Body of pancreas (tissue), 4 donors: Measurements from ENCODE around the gene ARHGAP27. TPM values are rescaled to one million over a fixed set of nuclear protein-coding genes. Genes with fewer than 3 reads are reported as not detected.
"Not testable (repeated sequence)": the region's sequence is repeated elsewhere in the genome, so short reads cannot be mapped to it uniquely, and the experiment has no call there.

Experiments used
- ATAC-seq: fragments of 150-250 bp; one replicate; pipeline ENCODE4 v1.9.1; 2016
- DNase-seq, 4 donors: peaks; one replicate each; pipeline ENCODE4 v3.0.0-alpha.2; 2019
- H3K27ac ChIP-seq, 4 donors: fragments of 200-600 bp; sonication (generic); 1 replicate in 3 of 4; 2 replicates in 1 of 4; pipeline versions ENCODE4 v1.5.1 to v1.6.1; 2016 to 2019; ENCODE audit warnings: mild to moderate bottlenecking in 1 of 4, mixed read lengths in 1 of 4, moderate library complexity in 1 of 4
- H3K27me3 ChIP-seq, 2 donors: fragments of 200-600 bp; sonication (generic); one replicate each; pipeline ENCODE4 v1.6.0; 2016; ENCODE audit warnings: mild to moderate bottlenecking in 1 of 2
- H3K36me3 ChIP-seq, 2 donors: fragments of 200-600 bp; sonication (generic); replicated peaks in 1 of 2; 2 replicates each; pipeline ENCODE4 v1.5.1; 2016; ENCODE audit warnings: low read depth in 2 of 2; ENCODE audit not compliant: insufficient read depth in 1 of 2
- H3K4me1 ChIP-seq: fragments of 200-600 bp; sonication (generic); one replicate; pipeline ENCODE4 v1.6.0; 2016
- H3K4me3 ChIP-seq, 2 donors: fragments of 200-600 bp; sonication (generic); 1 replicate in 1 of 2; 2 replicates in 1 of 2; pipeline ENCODE4 v1.5.1; 2016 to 2019
- H3K9me3 ChIP-seq, 3 donors: fragments of 200-600 bp; sonication (generic); 1 replicate in 2 of 3; 2 replicates in 1 of 3; pipeline ENCODE4 v1.5.1; 2016
- POLR2A ChIP-seq, 3 donors: fragments of 450-650 bp; IDR thresholded peaks; one replicate each; pipeline ENCODE4 v1.6.1; 2016; ENCODE audit warnings: antibody characterized with exemption in 3 of 3, mild to moderate bottlenecking in 2 of 3
- WGBS, 2 donors: methylation state at CpG; one replicate each; pipeline ENCODE4 v1.1.5; 2017; 5-methylcytosine and 5-hydroxymethylcytosine counted together
- intact Hi-C: fragments of 100-400 bp; cut with DNase I; formaldehyde crosslinking; loops from one replicate; pipeline ENCODE4 v1.15.1; 2023
- total RNA-seq, 2 donors: library from RNA; depleted of rRNA; stranded (reverse); fragments of >200 nt; gene quantifications; one replicate each; pipeline ENCODE4 v1.1.0, GENCODE V29; 2016
- TF ChIP-seq, protein P1 (sequence below), 7 experiments: fragments of 450-650 bp in 4 of 7; fragments of 200-600 bp in 3 of 7; sonication (generic) in 3 of 7; IDR thresholded peaks; one replicate each; pipeline ENCODE4 v1.5.1; 2016 to 2019; ENCODE audit warnings: antibody characterized with exemption in 7 of 7

Gene ARHGAP27, protein sequence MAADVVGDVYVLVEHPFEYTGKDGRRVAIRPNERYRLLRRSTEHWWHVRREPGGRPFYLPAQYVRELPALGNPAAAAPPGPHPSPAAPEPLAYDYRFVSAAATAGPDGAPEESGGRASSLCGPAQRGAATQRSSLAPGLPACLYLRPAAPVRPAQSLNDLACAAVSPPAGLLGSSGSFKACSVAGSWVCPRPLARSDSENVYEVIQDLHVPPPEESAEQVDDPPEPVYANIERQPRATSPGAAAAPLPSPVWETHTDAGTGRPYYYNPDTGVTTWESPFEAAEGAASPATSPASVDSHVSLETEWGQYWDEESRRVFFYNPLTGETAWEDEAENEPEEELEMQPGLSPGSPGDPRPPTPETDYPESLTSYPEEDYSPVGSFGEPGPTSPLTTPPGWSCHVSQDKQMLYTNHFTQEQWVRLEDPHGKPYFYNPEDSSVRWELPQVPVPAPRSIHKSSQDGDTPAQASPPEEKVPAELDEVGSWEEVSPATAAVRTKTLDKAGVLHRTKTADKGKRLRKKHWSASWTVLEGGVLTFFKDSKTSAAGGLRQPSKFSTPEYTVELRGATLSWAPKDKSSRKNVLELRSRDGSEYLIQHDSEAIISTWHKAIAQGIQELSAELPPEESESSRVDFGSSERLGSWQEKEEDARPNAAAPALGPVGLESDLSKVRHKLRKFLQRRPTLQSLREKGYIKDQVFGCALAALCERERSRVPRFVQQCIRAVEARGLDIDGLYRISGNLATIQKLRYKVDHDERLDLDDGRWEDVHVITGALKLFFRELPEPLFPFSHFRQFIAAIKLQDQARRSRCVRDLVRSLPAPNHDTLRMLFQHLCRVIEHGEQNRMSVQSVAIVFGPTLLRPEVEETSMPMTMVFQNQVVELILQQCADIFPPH
- 10 to 100 TPM; 12.7 to 35.3 TPM for total RNA-seq

DNA sequence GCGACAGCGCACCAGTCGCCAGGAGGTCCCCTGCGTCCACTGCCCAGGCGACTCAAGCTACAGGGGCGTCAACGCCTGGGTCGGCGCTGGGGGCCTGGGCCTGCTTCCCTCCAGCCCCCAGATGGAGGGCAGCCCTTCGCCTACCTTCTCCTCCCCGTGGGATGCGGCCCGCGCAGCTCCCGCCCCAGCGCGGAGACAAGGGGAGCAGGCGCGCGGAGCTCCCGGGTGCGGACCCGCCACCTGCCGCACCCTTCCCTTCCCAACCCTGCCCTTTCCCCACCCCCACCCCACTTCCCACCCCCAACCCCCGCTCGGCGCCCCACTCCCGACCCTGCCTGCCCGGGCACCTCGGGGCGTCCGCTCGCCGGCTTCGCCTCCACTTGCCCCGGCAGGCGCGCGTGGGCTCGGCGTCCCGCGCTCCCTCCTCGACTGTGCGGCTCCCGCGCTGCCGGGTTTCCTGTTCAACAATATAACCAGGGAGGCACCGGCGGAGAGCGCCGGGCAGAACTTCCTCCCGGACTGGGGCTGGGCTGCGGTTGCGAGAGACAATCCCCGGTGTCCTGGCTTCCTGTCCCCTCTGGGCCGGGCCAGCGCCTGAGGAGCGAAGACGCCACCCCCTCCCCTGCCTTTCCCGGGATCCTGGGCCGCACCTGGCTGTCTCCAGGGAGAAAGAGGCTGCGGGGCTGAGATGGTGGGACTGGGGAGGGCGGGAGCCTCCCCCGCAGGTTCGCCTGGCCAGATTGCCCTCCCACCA, at the start of gene ARHGAP27:
Gene ARHGAP27 (minus strand): TSS at position 466 of the 754 bp plus-strand sequence. CDS start 2,591 bp downstream, outside the sequence.
- peak within 1 kb of the TSS in 1 of 2 donors; percentile 29 for H3K4me3 ChIP-seq
- H3K27me3 ChIP-seq, result peaks cover 0 to 13% of the 10 kb centered on the region in 2 donors
- TF ChIP-seq POLR2A (IDR thresholded peaks at IDR 0.05), result no peak
- TF ChIP-seq, protein P1, sequence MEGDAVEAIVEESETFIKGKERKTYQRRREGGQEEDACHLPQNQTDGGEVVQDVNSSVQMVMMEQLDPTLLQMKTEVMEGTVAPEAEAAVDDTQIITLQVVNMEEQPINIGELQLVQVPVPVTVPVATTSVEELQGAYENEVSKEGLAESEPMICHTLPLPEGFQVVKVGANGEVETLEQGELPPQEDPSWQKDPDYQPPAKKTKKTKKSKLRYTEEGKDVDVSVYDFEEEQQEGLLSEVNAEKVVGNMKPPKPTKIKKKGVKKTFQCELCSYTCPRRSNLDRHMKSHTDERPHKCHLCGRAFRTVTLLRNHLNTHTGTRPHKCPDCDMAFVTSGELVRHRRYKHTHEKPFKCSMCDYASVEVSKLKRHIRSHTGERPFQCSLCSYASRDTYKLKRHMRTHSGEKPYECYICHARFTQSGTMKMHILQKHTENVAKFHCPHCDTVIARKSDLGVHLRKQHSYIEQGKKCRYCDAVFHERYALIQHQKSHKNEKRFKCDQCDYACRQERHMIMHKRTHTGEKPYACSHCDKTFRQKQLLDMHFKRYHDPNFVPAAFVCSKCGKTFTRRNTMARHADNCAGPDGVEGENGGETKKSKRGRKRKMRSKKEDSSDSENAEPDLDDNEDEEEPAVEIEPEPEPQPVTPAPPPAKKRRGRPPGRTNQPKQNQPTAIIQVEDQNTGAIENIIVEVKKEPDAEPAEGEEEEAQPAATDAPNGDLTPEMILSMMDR (IDR thresholded peaks at IDR 0.05), result no peak
- WGBS, 2 donors, result 0 to 4% methylated on average over 4 to 42 of the region's 66 CpGs
- no peak for ATAC-seq
- no peaks in the 10 kb centered on the region for H3K9me3 ChIP-seq
- H3K36me3 ChIP-seq, result peaks cover 0 to 3% of the 10 kb centered on the region in 2 donors
- intact Hi-C loops, result no loop called here
- DNase-seq, result peak in 3 of 4 donors; percentile 35 to 48 (median 42)
- peak within 1 kb of the TSS in 3 of 4 donors; percentile 34 to 63 (median 44) for H3K27ac ChIP-seq
- H3K4me1 ChIP-seq, result peaks cover 51% of the 10 kb centered on the region

DNA sequence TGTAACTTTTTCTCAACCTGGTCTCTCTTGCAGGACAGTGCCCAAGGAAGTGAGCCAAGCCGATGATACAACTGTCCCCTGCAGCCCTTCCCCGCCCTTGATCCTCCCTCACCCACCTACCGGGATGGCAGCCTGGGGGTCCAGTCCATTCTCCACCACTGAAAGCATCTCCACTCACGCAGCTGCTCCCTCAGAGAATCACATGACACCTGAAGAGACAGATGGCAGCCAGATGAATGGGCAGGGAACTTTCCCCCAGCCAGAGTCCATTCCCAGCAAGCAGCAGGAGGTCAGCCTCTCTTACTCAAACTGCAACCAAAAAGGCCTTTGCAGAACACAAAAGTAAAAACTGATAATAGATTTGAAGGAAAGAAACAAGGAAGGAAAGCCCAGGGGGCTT, 49.6 kb upstream of the ARHGAP27 start:
- H3K36me3 ChIP-seq, H3K27ac ChIP-seq, ATAC-seq, H3K4me1 ChIP-seq, H3K4me3 ChIP-seq, H3K9me3 ChIP-seq, intact Hi-C loops, H3K27me3 ChIP-seq, DNase-seq: not testable (repeated sequence)
- 57 to 86% methylated on average over 1 of the region's 4 CpGs for WGBS, 2 donors

DNA sequence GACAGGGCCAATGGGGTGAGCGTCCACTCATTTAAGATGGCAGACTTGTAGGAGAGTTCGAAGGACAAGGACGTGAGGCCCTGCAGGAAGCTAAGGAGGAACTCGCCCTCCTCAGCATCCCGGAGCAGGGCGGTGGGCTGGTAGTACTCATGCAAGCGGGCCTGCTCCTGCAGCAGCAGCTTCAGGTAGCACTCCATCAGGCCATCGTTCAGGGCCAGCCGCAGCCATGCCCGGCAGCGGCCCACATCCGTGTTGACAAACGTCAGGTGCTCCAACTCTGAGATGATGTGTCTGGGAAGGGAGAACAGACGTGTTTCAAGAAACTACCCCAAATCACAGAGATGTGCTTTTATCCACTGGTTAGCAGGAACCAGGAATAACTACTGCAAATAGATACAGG, 42.8 kb upstream of the ARHGAP27 start:
- WGBS, 2 donors, result 92 to 100% methylated on average over 4 to 11 of the region's 14 CpGs
- H3K36me3 ChIP-seq, H3K9me3 ChIP-seq, H3K27me3 ChIP-seq, ATAC-seq, H3K27ac ChIP-seq, H3K4me1 ChIP-seq, DNase-seq, intact Hi-C loops, H3K4me3 ChIP-seq: not testable (repeated sequence)

DNA sequence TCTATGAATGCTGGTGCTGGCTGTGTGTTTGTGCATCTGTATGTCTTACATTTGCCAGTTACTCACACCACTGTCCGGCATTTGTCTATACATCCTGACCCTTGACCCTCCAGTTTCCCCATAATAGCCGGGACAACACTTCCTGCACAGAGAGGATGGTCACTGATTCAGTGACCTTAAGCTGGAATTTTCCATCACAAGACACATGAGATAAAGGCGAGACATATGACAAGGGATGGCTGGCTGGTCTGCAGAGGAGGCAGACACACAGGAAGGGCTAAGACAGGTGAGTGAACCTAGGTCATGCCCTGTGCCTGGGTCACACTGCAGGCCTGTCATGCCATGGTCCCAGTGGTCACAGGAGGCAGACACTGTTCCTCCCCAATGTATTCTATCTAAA, 39.6 kb upstream of the ARHGAP27 start:
- DNase-seq, H3K27me3 ChIP-seq, H3K4me1 ChIP-seq, ATAC-seq, H3K4me3 ChIP-seq, intact Hi-C loops, H3K27ac ChIP-seq, H3K36me3 ChIP-seq, H3K9me3 ChIP-seq: not testable (repeated sequence)
- WGBS, 2 donors, result 77 to 86% methylated on average over 3 of the region's 3 CpGs

DNA sequence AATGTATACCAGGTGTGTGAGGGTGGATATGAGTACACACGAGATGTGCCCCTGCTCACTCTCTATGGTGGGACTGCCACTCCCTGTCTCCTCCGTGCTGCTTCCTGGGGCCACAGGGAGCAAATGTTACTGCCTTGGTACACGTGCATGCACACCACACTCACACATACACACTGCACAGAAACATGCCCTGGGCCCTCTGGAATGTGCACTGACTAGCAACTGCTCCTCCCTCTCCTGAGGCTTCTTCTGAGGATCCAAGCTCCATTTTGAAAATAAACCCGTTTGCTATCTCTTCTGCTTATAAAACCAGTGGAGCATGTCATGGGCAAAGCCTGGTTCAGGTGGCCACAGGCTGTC, 36.5 kb upstream of the ARHGAP27 start:
- ATAC-seq, H3K4me3 ChIP-seq, H3K4me1 ChIP-seq, H3K9me3 ChIP-seq, H3K36me3 ChIP-seq, intact Hi-C loops, DNase-seq, H3K27me3 ChIP-seq: not testable (repeated sequence)
- H3K27ac ChIP-seq, result peak overlapping the region in 1 of 4 donors; percentile 17
- WGBS, 2 donors, result 57 to 85% methylated on average over 4 of the region's 4 CpGs

DNA sequence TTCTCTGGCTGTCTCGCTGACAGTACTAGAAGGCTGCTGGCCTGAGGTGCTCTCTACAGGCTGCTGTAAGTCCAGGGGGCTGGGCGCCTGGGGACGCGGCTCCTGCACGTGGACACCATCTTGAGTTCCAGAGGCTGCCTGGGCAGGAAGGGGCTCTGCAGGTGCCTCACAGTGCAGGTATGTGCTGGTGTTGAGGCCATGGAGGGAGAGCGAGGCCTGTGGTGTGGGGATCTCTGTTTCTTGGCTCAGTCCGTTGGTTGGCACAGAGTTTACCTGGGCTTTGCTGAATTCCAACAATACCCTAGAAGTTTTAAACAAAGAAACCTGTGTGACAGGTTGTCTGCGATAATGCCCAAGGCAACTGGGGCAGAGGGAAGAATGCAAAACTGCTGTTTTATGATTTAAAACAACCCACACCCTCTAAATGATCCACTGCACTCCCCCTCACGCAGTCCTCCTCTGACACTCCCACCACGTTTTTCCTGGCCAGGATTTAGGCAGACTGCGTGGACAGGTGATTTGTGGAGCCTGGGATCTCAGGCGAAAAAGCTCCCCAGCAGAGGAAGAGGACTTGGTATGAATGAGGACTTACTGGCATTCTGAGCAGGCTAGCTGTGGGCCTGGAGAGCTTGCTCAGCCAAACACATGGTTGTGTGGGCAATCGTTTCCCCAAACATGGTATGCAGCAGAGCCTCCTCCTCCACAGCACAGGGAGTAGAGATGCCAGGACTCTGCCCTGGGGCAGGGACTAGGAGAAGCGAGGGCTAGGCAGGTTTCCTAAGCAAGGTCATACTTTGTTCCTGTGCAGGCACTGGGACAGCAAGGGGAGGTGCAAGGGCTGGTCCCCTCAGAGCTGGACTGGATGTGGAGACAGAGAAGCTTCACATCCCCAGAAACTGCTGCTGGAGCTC, 35.9 kb upstream of the ARHGAP27 start:
- DNase-seq, H3K4me3 ChIP-seq, intact Hi-C loops, H3K4me1 ChIP-seq, H3K36me3 ChIP-seq, H3K9me3 ChIP-seq, H3K27me3 ChIP-seq: not testable (repeated sequence)
- H3K27ac ChIP-seq, result peak overlapping the region in 1 of 4 donors; percentile 17
- WGBS, 2 donors, result 68 to 80% methylated on average over 7 to 11 of the region's 14 CpGs
- ATAC-seq, result peak; percentile 27

DNA sequence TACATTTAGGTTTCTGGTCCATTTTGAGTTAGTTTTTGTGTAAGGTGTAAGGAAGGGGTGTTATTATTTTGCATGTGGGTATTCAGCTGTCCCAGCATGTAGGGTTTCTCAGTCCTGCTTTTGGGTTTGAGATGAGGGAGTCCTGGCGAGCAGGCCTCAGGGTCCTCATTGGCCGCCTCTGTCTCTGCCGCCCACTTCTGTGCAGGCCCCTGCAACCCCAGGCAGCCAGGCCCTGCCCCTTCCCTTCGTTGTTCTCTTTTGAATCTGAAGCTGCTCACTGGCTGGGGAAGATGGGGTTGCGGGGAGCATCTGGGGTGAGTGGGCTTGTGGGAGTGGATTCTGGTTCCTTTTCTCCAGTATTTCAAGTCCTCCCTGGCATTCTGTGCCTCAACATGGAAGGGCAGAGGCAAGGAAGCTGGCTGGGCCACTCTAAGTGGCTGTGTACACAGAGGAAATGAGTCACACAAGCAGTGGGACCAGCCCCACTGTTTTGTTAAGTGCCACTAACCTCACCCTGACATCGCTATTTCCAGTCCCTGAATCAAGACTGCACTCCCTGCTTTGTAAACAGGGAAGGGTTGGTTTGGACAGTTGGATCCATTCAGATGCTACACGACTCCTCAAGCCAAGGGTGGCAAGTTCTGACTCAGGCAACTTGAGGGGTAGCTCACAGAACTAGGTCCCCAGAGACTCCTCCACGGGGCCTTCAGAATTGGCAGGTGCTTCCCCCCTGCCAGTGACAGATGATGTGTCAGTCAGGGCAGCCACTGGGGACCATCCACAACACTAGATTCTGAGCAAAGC, 29.1 kb upstream of the ARHGAP27 start:
- intact Hi-C loops, H3K4me3 ChIP-seq, H3K4me1 ChIP-seq, H3K27ac ChIP-seq, H3K27me3 ChIP-seq, H3K9me3 ChIP-seq, H3K36me3 ChIP-seq: not testable (repeated sequence)
- ATAC-seq (peak; percentile 58), DNase-seq (peak in 1 of 4 donors; percentile 24)
- WGBS, 2 donors, result 70 to 100% methylated on average over 4 to 7 of the region's 8 CpGs

DNA sequence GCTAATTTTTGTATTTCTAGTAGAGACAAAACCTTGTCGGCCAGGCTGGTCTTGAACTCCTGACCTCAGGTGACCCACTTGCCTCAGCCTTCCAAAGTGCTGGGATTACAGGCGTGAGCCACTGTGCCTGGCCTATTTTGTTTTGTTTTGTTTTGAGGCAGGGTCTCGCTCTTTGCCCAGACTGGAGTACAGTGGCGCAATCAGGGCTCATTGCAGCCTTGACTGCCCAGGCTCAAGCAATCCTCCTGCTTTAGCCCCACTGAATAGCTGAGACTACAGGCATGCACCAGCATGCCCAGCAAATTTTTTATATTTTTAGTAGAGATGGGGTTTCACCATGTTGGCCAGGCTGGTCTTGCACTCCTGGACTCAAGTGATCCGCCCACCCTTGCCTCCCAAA, 27.8 kb upstream of the ARHGAP27 start:
- H3K4me3 ChIP-seq, ATAC-seq, H3K9me3 ChIP-seq, intact Hi-C loops, DNase-seq, H3K36me3 ChIP-seq, H3K4me1 ChIP-seq, H3K27me3 ChIP-seq, H3K27ac ChIP-seq: not testable (repeated sequence)
- WGBS, 2 donors, result 98 to 100% methylated on average over 3 to 5 of the region's 5 CpGs

DNA sequence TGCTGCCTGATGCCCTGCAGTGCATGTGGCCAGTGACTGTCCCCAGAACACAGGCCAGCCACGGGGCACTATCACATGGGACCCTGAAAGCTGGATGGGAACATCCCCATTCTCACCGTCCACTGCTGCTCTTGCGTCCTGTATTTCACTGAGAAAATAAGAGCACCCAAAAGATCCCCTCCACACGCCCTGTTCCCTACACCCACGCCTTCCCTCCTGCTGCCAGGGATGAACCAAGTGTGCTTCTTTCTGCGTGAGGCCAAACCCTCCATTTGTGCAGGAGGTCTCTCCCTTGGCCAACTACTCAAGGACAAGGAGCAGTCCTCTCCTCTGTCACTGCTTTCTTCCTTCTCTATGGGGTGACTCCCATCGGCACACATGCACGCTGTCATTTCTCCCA, 21.7 kb upstream of the ARHGAP27 start:
- H3K4me1 ChIP-seq, H3K4me3 ChIP-seq, ATAC-seq, H3K27ac ChIP-seq, H3K36me3 ChIP-seq, intact Hi-C loops, H3K27me3 ChIP-seq, H3K9me3 ChIP-seq, DNase-seq: not testable (repeated sequence)
- WGBS, 2 donors, result 95% methylated on average over 7 of the region's 8 CpGs
